BE2C (cell line): ENCODE measurements around the gene PRKCI.
"Not testable (repeated sequence)": the region's sequence is repeated elsewhere in the genome, so short reads cannot be mapped to it uniquely, and the experiment has no call there.

ENCODE experiments used
- DNase-seq: peaks from one replicate; pipeline ENCODE4 v3.0.0-alpha.2; 2020
- H3K27me3 ChIP-seq: fragments of 250-450 bp; sonication (Bioruptor Pico); 2 replicates; pipeline ENCODE4 v1.5.1; 2020; ENCODE audit warnings: mild to moderate bottlenecking
- H3K36me3 ChIP-seq: fragments of 250-450 bp; sonication (Bioruptor Pico); 2 replicates; pipeline ENCODE4 v1.5.1; 2020; ENCODE audit warnings: mild to moderate bottlenecking
- H3K4me1 ChIP-seq: fragments of 250-450 bp; sonication (Bioruptor Pico); 2 replicates; pipeline ENCODE4 v1.5.1; 2020
- H3K4me3 ChIP-seq: 2 replicates; pipeline ENCODE4 v1.5.1; 2011; ENCODE audit warnings: low read depth, low read length
- H3K9me3 ChIP-seq: fragments of 250-450 bp; sonication (Bioruptor Pico); 2 replicates; pipeline ENCODE4 v1.5.1; 2020
- TF ChIP-seq, protein P1 (sequence below): IDR thresholded peaks from 2 replicates; pipeline ENCODE4 v1.5.1; 2012; ENCODE audit warnings: mild to moderate bottlenecking, low read depth, low read length

PRKCI gene

DNA sequence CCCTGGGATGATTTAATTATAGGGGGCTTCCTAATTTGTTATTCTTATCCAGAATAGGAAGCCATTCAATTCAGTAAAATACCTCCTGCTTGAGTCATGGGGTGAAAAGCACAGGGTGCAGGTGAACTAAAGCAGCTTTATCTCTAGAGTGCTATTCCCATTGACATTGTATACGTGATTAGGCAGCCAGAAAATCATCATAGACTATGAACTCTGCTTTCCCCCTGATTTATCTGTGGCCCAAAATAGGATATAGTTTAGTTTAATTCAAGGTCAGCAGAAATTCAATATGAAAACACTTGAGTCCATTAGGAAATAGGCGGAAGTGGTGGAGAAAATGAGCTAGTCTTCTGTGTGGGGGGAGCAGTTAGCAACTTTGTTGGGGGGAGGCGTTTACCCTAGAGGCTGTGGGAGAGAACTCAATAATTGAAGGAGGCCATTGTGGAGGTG lies 18.2 kb upstream of the PRKCI start:
- TF ChIP-seq, protein P1, sequence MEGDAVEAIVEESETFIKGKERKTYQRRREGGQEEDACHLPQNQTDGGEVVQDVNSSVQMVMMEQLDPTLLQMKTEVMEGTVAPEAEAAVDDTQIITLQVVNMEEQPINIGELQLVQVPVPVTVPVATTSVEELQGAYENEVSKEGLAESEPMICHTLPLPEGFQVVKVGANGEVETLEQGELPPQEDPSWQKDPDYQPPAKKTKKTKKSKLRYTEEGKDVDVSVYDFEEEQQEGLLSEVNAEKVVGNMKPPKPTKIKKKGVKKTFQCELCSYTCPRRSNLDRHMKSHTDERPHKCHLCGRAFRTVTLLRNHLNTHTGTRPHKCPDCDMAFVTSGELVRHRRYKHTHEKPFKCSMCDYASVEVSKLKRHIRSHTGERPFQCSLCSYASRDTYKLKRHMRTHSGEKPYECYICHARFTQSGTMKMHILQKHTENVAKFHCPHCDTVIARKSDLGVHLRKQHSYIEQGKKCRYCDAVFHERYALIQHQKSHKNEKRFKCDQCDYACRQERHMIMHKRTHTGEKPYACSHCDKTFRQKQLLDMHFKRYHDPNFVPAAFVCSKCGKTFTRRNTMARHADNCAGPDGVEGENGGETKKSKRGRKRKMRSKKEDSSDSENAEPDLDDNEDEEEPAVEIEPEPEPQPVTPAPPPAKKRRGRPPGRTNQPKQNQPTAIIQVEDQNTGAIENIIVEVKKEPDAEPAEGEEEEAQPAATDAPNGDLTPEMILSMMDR = no peak
- Histone ChIP-seq H3K36me3 (no peaks in the 10 kb centered on the region), H3K4me3 (no peak overlapping the region), H3K4me1 (peaks cover 3% of the 10 kb centered on the region; the same call in 1 of the 2 replicates), H3K27me3 (peaks cover 3% of the 10 kb centered on the region), H3K9me3 (no peaks in the 10 kb centered on the region)
- DNase-seq = no peak

DNA sequence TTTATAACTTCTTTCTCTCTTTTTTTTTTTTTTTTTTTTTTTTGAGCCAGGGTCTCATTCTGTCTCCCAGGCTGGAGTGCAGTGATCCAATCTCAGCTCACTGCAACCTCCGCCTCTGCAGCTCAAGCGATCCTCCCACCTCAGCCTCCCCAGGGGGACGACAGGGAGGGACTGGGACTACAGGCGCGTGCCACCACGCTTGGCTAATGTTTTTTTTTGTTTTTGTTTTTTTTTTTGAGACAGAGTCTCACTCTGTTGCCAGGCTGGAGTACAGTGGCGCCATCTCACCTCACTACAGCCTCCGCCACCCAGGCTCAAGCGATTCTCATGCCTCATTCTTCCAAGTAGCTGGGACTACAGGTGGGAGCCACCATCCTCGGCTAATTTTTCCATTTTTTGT lies 17.7 kb upstream of the PRKCI start:
- Histone ChIP-seq H3K36me3 (no peaks in the 10 kb centered on the region), H3K9me3 (no peaks in the 10 kb centered on the region), H3K4me1 (peaks cover 3% of the 10 kb centered on the region; the same call in 1 of the 2 replicates), H3K27me3 (no peaks in the 10 kb centered on the region; the same call in 1 of the 2 replicates), H3K4me3 (no peak overlapping the region)
- TF ChIP-seq, protein P1 = no peak
- no peak for DNase-seq

DNA sequence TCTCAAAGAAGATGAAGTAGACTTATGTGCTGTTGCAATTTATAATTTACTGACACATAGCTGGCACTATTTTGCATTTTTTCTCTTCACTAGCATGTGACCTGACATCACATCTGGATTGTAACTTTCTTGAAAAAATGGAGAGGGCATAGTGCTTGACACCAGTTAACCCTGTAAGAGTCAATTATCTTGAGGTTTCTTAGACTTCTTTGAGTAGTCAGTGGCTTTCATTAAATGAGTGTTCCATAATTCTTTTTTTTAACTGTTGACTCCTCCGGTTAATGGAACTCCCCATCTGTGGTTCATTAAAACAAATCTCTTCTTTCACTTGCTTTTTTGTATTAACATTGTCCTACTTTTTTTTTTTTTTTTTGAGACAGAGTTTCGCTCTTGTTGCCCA lies 16.9 kb upstream of the PRKCI start:
- DNase-seq = no peak
- no peak overlapping the region for H3K4me3 ChIP-seq
- no peaks in the 10 kb centered on the region for H3K9me3 ChIP-seq
- H3K4me1 ChIP-seq = peaks cover 3% of the 10 kb centered on the region; the same call in 1 of the 2 replicates
- no peaks in the 10 kb centered on the region for H3K27me3 ChIP-seq
- TF ChIP-seq, protein P1 = no peak
- H3K36me3 ChIP-seq = no peaks in the 10 kb centered on the region

DNA sequence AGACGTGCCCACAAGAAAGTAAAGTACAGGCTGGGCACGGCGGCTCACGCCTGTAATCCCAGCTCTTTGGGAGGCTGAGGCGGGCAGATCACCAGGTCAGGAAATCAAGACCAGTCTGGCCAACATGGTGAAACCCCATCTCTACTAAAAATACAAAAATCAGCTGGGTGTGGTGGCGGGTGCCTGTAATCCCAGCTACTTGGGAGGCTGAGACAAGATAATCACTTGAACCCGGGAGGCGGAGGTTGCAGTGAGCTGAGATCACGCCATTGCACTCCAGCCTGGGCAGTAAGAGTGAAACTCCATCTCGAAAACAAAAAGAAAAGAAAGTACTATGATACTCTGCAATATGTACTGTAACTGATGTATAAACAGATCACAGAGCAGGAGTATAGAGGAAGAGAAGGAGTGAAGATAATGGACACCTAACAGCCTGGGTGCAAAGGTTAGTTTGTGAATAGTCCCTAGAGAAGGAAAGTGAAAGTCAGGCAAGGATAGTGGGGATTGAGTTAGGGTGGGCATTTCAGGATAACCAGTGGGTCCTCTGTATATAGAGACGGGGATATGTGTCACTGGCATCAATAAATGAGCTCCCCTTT lies 16.0 kb upstream of the PRKCI start:
- not testable (repeated sequence) for H3K4me1 ChIP-seq, H3K9me3 ChIP-seq, DNase-seq

DNA sequence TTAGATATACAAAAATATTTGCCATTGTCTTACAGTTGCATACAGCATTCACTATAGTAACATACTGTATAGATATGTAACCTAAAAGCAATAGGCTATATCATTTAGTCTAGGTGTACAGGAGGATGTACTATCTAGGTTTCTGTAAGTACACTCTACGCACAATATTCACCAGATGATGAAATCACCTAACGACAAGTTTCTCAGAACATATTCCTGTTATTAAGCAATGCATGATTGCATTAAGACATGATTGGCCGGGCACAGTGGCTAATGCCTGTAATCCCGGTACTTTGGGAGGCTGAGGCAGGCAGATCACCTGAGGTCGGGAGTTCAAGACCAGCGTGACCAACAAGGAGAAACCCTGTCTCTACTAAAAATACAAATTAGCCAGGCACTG lies 14.5 kb upstream of the PRKCI start:
- TF ChIP-seq, protein P1 = no peak
- Histone ChIP-seq H3K9me3 (no peaks in the 10 kb centered on the region), H3K36me3 (no peaks in the 10 kb centered on the region), H3K4me1 (peaks cover 3% of the 10 kb centered on the region; the same call in 1 of the 2 replicates), H3K27me3 (no peaks in the 10 kb centered on the region), H3K4me3 (no peak overlapping the region)
- no peak for DNase-seq

More for the DNA sequence above, 16.0 kb upstream of the PRKCI start:
- H3K36me3 ChIP-seq, H3K4me3 ChIP-seq, H3K27me3 ChIP-seq: not testable (repeated sequence)

DNA sequence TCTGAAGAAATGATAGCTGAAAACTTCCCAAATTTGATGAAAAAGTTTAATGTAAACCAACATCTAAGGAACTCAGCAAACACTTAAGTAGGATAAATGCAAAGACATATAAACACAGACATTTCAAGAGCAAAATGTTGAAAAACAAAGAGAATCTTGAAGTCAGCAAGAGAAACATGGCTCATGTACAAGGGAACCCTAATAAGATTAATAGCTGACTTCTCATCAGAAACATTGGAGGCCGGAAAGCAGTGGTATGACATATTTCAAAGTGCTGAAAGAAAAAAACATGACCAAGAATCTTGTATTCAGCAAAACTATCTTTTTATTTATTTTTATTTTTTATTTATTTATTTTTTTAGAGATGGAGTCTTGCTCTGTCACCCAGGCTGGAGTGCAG lies 10.6 kb upstream of the PRKCI start:
- no peak for DNase-seq
- Histone ChIP-seq H3K9me3 (no peaks in the 10 kb centered on the region), H3K4me3 (no peak overlapping the region), H3K4me1 (no peaks in the 10 kb centered on the region), H3K27me3 (no peaks in the 10 kb centered on the region), H3K36me3 (no peaks in the 10 kb centered on the region)
- TF ChIP-seq, protein P1 = no peak
